GM12878 (cell line): ENCODE measurements around the gene HPD. TPM values are rescaled to one million over a fixed set of nuclear protein-coding genes. Genes with fewer than 3 reads are reported as not detected.

Experiments used
- ATAC-seq: fragments of 200-7000 bp; cut with Tn5 transposase; 3 replicates; pipeline ENCODE4 v1.9.1; 2020; ENCODE audit warnings: mild to moderate bottlenecking, moderate library complexity
- BruUV-seq: library from RNA; stranded (reverse); fragments of 400-500 nt; replicated peaks from 2 replicates; lab custom pipeline; 2021; lab: Mats Ljungman, UMichigan
- CTCF ChIA-PET: fragments of 300-600 bp; sonication (Branson Sonifier 250); formaldehyde crosslinking; extraction: SDS; loops from one replicate; lab custom pipeline; 2021; ENCODE audit warnings: inconsistent platforms; lab: Yijun Ruan, JAX
- POLR2A ChIA-PET: fragments of 350-600 bp; formaldehyde crosslinking; extraction: SDS; loops from one replicate; lab custom pipeline; 2021; ENCODE audit warnings: inconsistent platforms; lab: Charles Lee
- RAD21 ChIA-PET: fragments of 300-600 bp; sonication (Branson Sonifier 250); formaldehyde crosslinking; loops from one replicate; lab custom pipeline; 2023; ENCODE audit warnings: antibody characterized with exemption; ENCODE audit not compliant: unreplicated experiment; lab: Charles Lee
- SMC1A ChIA-PET: fragments of 300-600 bp; sonication (Branson Sonifier 250); formaldehyde crosslinking; loops from one replicate; lab custom pipeline; 2023; ENCODE audit not compliant: unreplicated experiment, uncharacterized antibody; lab: Charles Lee
- DNase-seq: peaks from one replicate; pipeline ENCODE4 v3.0.0-alpha.2; 2011; ENCODE audit warnings: low read depth, low spot score
- FAIRE-seq: peaks from 3 replicates; lab custom pipeline; 2011; peaks lifted over from hg19 to GRCh38; lab: Jason Lieb, UNC
- H2AFZ ChIP-seq: 2 replicates; pipeline ENCODE4 v1.6.0; 2011; ENCODE audit warnings: low read depth, low read length, control low read depth; ENCODE audit not compliant: control insufficient read depth
- H3K27ac ChIP-seq: 2 replicates; pipeline ENCODE4 v1.5.1; 2011; ENCODE audit warnings: control low read depth; ENCODE audit not compliant: control insufficient read depth, insufficient read depth
- H3K27me3 ChIP-seq, 2 experiments: replicated peaks in 1 of 2; 2 replicates each; pipeline versions ENCODE4 v1.6.0 to v1.6.1; 2011; ENCODE audit warnings: low read length in 1 of 2; ENCODE audit not compliant: control insufficient read depth in 2 of 2, insufficient read depth in 2 of 2
- H3K36me3 ChIP-seq, 2 experiments: 2 replicates each; pipeline ENCODE4 v1.5.1; 2011; ENCODE audit warnings: low read length in 1 of 2; ENCODE audit not compliant: control insufficient read depth in 2 of 2, insufficient read depth in 2 of 2
- H3K4me1 ChIP-seq: 2 replicates; pipeline ENCODE4 v1.6.1; 2011; ENCODE audit warnings: mild to moderate bottlenecking, low read length, moderate library complexity, mixed read lengths; ENCODE audit not compliant: control insufficient read depth, insufficient read depth
- H3K4me2 ChIP-seq: 2 replicates; pipeline ENCODE4 v1.6.0; 2011; ENCODE audit warnings: control low read depth; ENCODE audit not compliant: control insufficient read depth, insufficient read depth
- H3K4me3 ChIP-seq: fragments of 200-600 bp; sonication (generic); 2 replicates; pipeline ENCODE4 v1.5.1; 2016
- H3K79me2 ChIP-seq: 2 replicates; pipeline ENCODE4 v1.6.0; 2011; ENCODE audit warnings: low read length; ENCODE audit not compliant: control insufficient read depth, insufficient read depth
- H3K9ac ChIP-seq: 2 replicates; pipeline ENCODE4 v1.8.0; 2011; ENCODE audit warnings: low read length, control low read depth, mixed read lengths; ENCODE audit not compliant: control insufficient read depth, insufficient read depth
- H3K9me3 ChIP-seq: replicated peaks from 3 replicates; pipeline ENCODE4 v1.5.1; 2011; ENCODE audit warnings: mild to moderate bottlenecking, low read length; ENCODE audit not compliant: control insufficient read depth, insufficient read depth
- H4K20me1 ChIP-seq: 2 replicates; pipeline ENCODE4 v1.6.0; 2011; ENCODE audit not compliant: control insufficient read depth, insufficient read depth
- NFIC ChIP-seq: IDR thresholded peaks from 2 replicates; pipeline ENCODE4 v1.6.1; 2012; ENCODE audit warnings: low read depth, mild to moderate bottlenecking, inconsistent platforms, low read length, moderate library complexity
- POU2F2 ChIP-seq: IDR thresholded peaks from 3 replicates; pipeline ENCODE4 v1.6.1; 2011; ENCODE audit warnings: low read depth, mild to moderate bottlenecking, low read length, borderline replicate concordance
- WGBS: methylation state at CpG from one replicate; pipeline ENCODE4 v1.1.6; 2016; ENCODE audit warnings: low lambda C conversion rate; ENCODE audit not compliant: insufficient replicate concordance, insufficient coverage; ENCODE audit errors: missing lambda C conversion rate; 5-methylcytosine and 5-hydroxymethylcytosine counted together
- in situ Hi-C: fragments of 300-500 bp; cut with MboI; formaldehyde crosslinking; loops from 9 replicates; pipeline ENCODE4 v1.14.3; 2018; ENCODE audit warnings: mixed read lengths
- intact Hi-C: fragments of 100-400 bp; cut with micrococcal nuclease; formaldehyde crosslinking; loops from one replicate; pipeline ENCODE4 v1.14.2; 2022; ENCODE audit not compliant: unreplicated experiment
- polyA plus RNA-seq, 11 experiments: library from polyadenylated mRNA; depleted of rRNA in 4 of 11; unstranded in 6 of 11; stranded (reverse) in 5 of 11; fragments of >200 nt; fragmentation: Nextera tagmentation in 4 of 11; fragmentation: Illumina TruSeq in 1 of 11; extraction: Ambion mirVana in 4 of 11; extraction: Trizol in 1 of 11; gene quantifications; 1 replicate in 1 of 11; 2 replicates in 10 of 11; pipeline versions ENCODE4 v1.2.1 to v1.2.3, GENCODE V29; 2011 to 2016; ENCODE audit warnings: inconsistent platforms in 2 of 11, missing spikeins in 2 of 11, low read depth in 1 of 11
- total RNA-seq, 4 experiments: library from RNA; depleted of rRNA in 3 of 4; stranded (reverse); fragments of >200 nt in 3 of 4; fragmentation: Illumina TruSeq in 1 of 4; extraction: Trizol in 1 of 4; gene quantifications; 2 replicates each; pipeline versions ENCODE4 v1.2.1 to v1.2.3, GENCODE V29; 2013 to 2021

HPD gene
- total and polyA plus RNA-seq, 10 of the 15 experiments (the other 5 are each of a cell fraction or from before 2014, with no cell fraction given): 0.04 to 0.69 (median 0.28) TPM; not detected in 7

- no peaks in the 10 kb centered on the region for H3K9me3 ChIP-seq
- peaks cover 21% of the 10 kb centered on the region for H3K4me1 ChIP-seq
- H2AFZ ChIP-seq: no peak overlapping the region
- DNase-seq: no peak
- ATAC-seq: no peak
- peak overlapping the region; percentile 76 for H3K4me2 ChIP-seq
- no peaks in the 10 kb centered on the region for H3K27me3 ChIP-seq
- ChIA-PET CTCF (interaction anchor here (0.6 to 16.2 kb wide), 8 partner anchors 9 to 170 kb away, joined by 3 to 565 read pairs (median 4); partner anchors contain the start of genes CFAP251, PSMD9 and SETD1B), SMC1A (interaction anchor here (1.3 to 10.5 kb wide), 3 partner anchors 8 to 89 kb away, joined by 6 to 226 read pairs (median 7); partner anchors contain the start of genes PSMD9 and SETD1B), RAD21 (interaction anchor here (0.6 to 11.7 kb wide), 4 partner anchors 9 to 310 kb away, joined by 3 to 395 read pairs (median 3); partner anchors contain the start of gene SETD1B)
- no peak for FAIRE-seq
- no TSS peak for BruUV-seq
- in situ Hi-C loops: loop anchor here (5.0 kb wide), 1 partner anchor 89 kb away; the partner anchor contains the start of gene PSMD9
- H3K36me3 ChIP-seq: peaks cover 10 to 15% of the 10 kb centered on the region in 2 experiments; a peak in 3 of 4 replicates
- intact Hi-C loops: no loop called here
- WGBS: 87% methylated on average over 10 of the region's 10 CpGs
- peak overlapping the region; percentile 51; the same call in 1 of the 2 replicates for H3K9ac ChIP-seq
- H3K4me3 ChIP-seq: peak overlapping the region; percentile 58
- H3K79me2 ChIP-seq: peaks cover 50% of the 10 kb centered on the region
- no peaks in the 10 kb centered on the region; the same call in 1 of the 2 replicates for H4K20me1 ChIP-seq
- TF ChIP-seq POU2F2: 0 out of 3 replicates have a peak, but pooled peaks have one; percentile 10
- no peak for TF ChIP-seq NFIC
- TF ChIP-seq, all 136 proteins: peak for 1
- peak overlapping the region; percentile 35 for H3K27ac ChIP-seq
- POLR2A ChIA-PET: interaction anchor here (0.5 to 6.2 kb wide), 3 partner anchors 8 to 727 kb away, joined by 3 to 48 read pairs (median 6); no protein-coding TSS in a partner anchor
Observed at GRCh38 chr12:121798787-121799155, 59.9 kb downstream of the HPD start.
